Neutrophil (primary cell): ENCODE data around the gene RABAC1.

Source experiments
- H3K27ac ChIP-seq: fragments of 200-600 bp; sonication (generic); 2 replicates; pipeline ENCODE4 v1.5.1; 2016; ENCODE audit warnings: mild to moderate bottlenecking, moderate library complexity
- H3K27me3 ChIP-seq: fragments of 200-600 bp; sonication (generic); 2 replicates; pipeline ENCODE4 v1.6.0; 2016; ENCODE audit warnings: mild to moderate bottlenecking
- H3K36me3 ChIP-seq: fragments of 200-600 bp; sonication (generic); 2 replicates; pipeline ENCODE4 v1.5.1; 2017
- H3K4me1 ChIP-seq, 2 experiments: fragments of 200-600 bp in 1 of 2; sonication (generic) in 1 of 2; 1 replicate in 1 of 2; 2 replicates in 1 of 2; pipeline versions ENCODE4 v1.5.1 to v1.6.1; 2013 to 2016; ENCODE audit warnings: low read depth in 1 of 2, low read length in 1 of 2, mild to moderate bottlenecking in 1 of 2, moderate library complexity in 1 of 2; ENCODE audit not compliant: control insufficient read depth in 1 of 2, insufficient read depth in 1 of 2
- H3K4me3 ChIP-seq, 2 experiments: fragments of 200-600 bp in 1 of 2; sonication (generic) in 1 of 2; 1 replicate in 1 of 2; 2 replicates in 1 of 2; pipeline ENCODE4 v1.5.1; 2013 to 2016; ENCODE audit warnings: low read depth in 1 of 2, low read length in 1 of 2, mild to moderate bottlenecking in 1 of 2, moderate library complexity in 1 of 2
- H3K9me3 ChIP-seq: fragments of 200-600 bp; sonication (generic); 2 replicates; pipeline ENCODE4 v1.5.1; 2016
- CTCF ChIP-seq: fragments of 200-600 bp; sonication (generic); IDR thresholded peaks from 2 replicates; pipeline ENCODE4 v1.5.1; 2016; ENCODE audit warnings: antibody characterized with exemption

RABAC1 gene

GRCh38 chr19:41932259-41932719 lies 26.8 kb downstream of the RABAC1 start:
- Histone ChIP-seq H3K4me1 (peaks cover 7 to 17% of the 10 kb centered on the region in 2 experiments), H3K9me3 (no peaks in the 10 kb centered on the region), H3K27ac (no peak overlapping the region), H3K27me3 (peaks cover 98% of the 10 kb centered on the region), H3K4me3 (no peak overlapping the region), H3K36me3 (no peaks in the 10 kb centered on the region)
- no peak for TF ChIP-seq CTCF

- no peak for TF ChIP-seq CTCF
- Histone ChIP-seq H3K9me3 (no peaks in the 10 kb centered on the region), H3K4me3 (no peak overlapping the region), H3K27me3 (peaks cover 98% of the 10 kb centered on the region), H3K27ac (no peak overlapping the region), H3K36me3 (no peaks in the 10 kb centered on the region), H3K4me1 (peaks cover 7 to 17% of the 10 kb centered on the region in 2 experiments)
Observed at GRCh38 chr19:41930926-41931592, 28.1 kb downstream of the RABAC1 start.

GRCh38 chr19:41930322-41930722 lies 28.8 kb downstream of the RABAC1 start:
- Histone ChIP-seq H3K36me3 (no peaks in the 10 kb centered on the region), H3K27me3 (peaks cover 98% of the 10 kb centered on the region), H3K9me3 (no peaks in the 10 kb centered on the region), H3K27ac (no peak overlapping the region), H3K4me1 (peaks cover 7 to 17% of the 10 kb centered on the region in 2 experiments), H3K4me3 (no peak overlapping the region)
- no peak for TF ChIP-seq CTCF

GRCh38 chr19:41929536-41930071 lies 29.5 kb downstream of the RABAC1 start:
- H3K27me3 ChIP-seq: peaks cover 98% of the 10 kb centered on the region
- H3K4me3 ChIP-seq: no peak overlapping the region

GRCh38 chr19:41928754-41929535 lies 30.2 kb downstream of the RABAC1 start:
- Histone ChIP-seq H3K36me3 (no peaks in the 10 kb centered on the region), H3K4me3 (peak overlapping the region in 1 of 2 experiments; percentile 21), H3K9me3 (no peaks in the 10 kb centered on the region), H3K4me1 (peaks cover 7 to 17% of the 10 kb centered on the region in 2 experiments), H3K27ac (no peak overlapping the region), H3K27me3 (peaks cover 100% of the 10 kb centered on the region)
- no peak for TF ChIP-seq CTCF

More at GRCh38 chr19:41929536-41930071, 29.5 kb downstream of the RABAC1 start:
- Histone ChIP-seq H3K27ac (no peak overlapping the region), H3K36me3 (no peaks in the 10 kb centered on the region), H3K9me3 (no peaks in the 10 kb centered on the region), H3K4me1 (peaks cover 7 to 17% of the 10 kb centered on the region in 2 experiments)
- TF ChIP-seq CTCF: no peak
